Brain microvascular endothelial cell (primary cell): ENCODE data around the gene SEMA3D.

Source experiments
- DNase-seq: peaks from one replicate; pipeline ENCODE4 v3.0.0-alpha.2; 2020
- H3K27ac ChIP-seq: fragments of 250-450 bp; sonication (Bioruptor Pico); 2 replicates; pipeline ENCODE4 v1.5.1; 2020; ENCODE audit warnings: mild to moderate bottlenecking, moderate library complexity
- H3K27me3 ChIP-seq: fragments of 250-450 bp; sonication (Bioruptor Pico); replicated peaks from 2 replicates; pipeline ENCODE4 v1.5.1; 2020; ENCODE audit warnings: mild to moderate bottlenecking
- H3K36me3 ChIP-seq: fragments of 250-450 bp; sonication (Bioruptor Pico); replicated peaks from 2 replicates; pipeline ENCODE4 v1.5.1; 2020; ENCODE audit warnings: mild to moderate bottlenecking
- H3K4me3 ChIP-seq: 2 replicates; pipeline ENCODE4 v1.5.1; 2011; ENCODE audit warnings: low read depth, mild to moderate bottlenecking, control low read depth, low read length, moderate library complexity
- in situ Hi-C: cut with HindIII; loops from 2 replicates; pipeline ENCODE4 v1.10.0; 2017; ENCODE audit warnings: low sequenced_read_pairs, low pct_ligation_motif_present
- TF ChIP-seq, protein P1 (sequence below): IDR thresholded peaks from 2 replicates; pipeline ENCODE4 v1.5.1; 2011; ENCODE audit warnings: low read depth, mild to moderate bottlenecking, moderate library complexity, low read length, control low read depth, inconsistent platforms; ENCODE audit errors: missing control alignments

SEMA3D gene

DNA sequence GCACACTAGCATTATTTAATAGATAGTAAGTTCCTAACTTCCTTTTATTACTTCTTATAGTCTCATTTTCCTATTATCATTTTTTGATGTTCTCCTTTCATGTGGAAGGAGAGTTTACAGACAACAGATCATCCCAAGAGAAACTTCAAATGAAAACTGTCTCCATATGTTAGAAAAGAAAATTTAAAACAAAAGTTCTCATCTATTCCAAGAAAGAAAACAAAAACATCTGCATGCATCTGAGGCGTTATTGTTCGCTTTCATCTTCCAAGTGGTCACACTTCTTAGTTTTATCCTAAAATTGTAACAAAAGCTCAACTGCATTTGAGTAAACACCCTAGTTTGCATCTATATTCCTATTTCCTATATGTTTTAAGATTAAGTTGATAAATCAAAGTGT, 126.2 kb downstream of the SEMA3D start:
- Histone ChIP-seq H3K36me3 (no peaks in the 10 kb centered on the region), H3K27me3 (no peaks in the 10 kb centered on the region), H3K4me3 (no peak overlapping the region), H3K27ac (no peak overlapping the region)
- DNase-seq: no peak
- in situ Hi-C loops: loop anchor here (25.0 kb wide), 1 partner anchor 127 kb away; the partner anchor contains the start of gene SEMA3D
- TF ChIP-seq, protein P1, sequence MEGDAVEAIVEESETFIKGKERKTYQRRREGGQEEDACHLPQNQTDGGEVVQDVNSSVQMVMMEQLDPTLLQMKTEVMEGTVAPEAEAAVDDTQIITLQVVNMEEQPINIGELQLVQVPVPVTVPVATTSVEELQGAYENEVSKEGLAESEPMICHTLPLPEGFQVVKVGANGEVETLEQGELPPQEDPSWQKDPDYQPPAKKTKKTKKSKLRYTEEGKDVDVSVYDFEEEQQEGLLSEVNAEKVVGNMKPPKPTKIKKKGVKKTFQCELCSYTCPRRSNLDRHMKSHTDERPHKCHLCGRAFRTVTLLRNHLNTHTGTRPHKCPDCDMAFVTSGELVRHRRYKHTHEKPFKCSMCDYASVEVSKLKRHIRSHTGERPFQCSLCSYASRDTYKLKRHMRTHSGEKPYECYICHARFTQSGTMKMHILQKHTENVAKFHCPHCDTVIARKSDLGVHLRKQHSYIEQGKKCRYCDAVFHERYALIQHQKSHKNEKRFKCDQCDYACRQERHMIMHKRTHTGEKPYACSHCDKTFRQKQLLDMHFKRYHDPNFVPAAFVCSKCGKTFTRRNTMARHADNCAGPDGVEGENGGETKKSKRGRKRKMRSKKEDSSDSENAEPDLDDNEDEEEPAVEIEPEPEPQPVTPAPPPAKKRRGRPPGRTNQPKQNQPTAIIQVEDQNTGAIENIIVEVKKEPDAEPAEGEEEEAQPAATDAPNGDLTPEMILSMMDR: no peak

DNA sequence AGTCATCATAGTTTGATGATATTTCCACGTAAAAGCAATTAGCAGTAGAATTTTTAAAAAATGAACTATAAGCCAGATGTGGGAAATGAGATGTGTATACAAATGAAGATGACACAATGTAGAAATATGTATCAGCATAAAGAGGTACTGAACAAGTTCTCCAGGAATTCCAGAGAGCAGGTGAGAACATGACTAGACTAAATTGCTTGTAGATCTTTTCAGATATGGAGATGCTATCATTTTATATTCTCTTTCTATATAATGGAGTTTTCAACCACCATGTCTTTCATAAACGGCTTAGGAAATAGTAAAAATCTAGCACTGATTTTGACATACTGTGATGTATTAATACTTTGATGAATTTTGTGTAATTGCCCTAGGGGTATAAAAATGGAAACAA, 130.9 kb downstream of the SEMA3D start:
- Histone ChIP-seq H3K4me3 (no peak overlapping the region), H3K36me3 (no peaks in the 10 kb centered on the region), H3K27ac (no peak overlapping the region), H3K27me3 (no peaks in the 10 kb centered on the region)
- TF ChIP-seq, protein P1: no peak
- in situ Hi-C loops: loop anchor here (25.0 kb wide), 1 partner anchor 131 kb away; the partner anchor contains the start of gene SEMA3D
- no peak for DNase-seq

DNA sequence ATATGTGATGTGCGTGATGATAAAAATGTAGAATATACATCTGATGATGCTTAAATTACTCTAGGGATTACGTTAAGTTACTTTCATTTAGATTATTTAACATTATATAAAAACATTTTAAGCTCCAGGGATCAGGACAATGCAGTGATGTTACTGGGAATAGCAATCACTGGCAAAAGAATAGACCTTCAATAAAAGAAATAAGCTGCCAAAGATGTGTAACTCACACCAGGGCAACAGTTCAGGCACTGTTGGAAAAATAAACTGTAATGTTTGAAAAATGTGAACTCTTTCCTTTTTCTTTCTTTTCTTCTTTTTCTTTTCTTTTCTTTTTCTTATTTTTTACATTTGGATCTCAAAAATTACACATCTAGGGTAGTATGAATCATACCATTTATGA, 131.7 kb downstream of the SEMA3D start:
- in situ Hi-C loops: loop anchor here (25.0 kb wide), 1 partner anchor 132 kb away; the partner anchor contains the start of gene SEMA3D
- Histone ChIP-seq H3K36me3 (no peaks in the 10 kb centered on the region), H3K27me3 (no peaks in the 10 kb centered on the region), H3K27ac (no peak overlapping the region), H3K4me3 (no peak overlapping the region)
- TF ChIP-seq, protein P1: no peak
- no peak for DNase-seq

DNA sequence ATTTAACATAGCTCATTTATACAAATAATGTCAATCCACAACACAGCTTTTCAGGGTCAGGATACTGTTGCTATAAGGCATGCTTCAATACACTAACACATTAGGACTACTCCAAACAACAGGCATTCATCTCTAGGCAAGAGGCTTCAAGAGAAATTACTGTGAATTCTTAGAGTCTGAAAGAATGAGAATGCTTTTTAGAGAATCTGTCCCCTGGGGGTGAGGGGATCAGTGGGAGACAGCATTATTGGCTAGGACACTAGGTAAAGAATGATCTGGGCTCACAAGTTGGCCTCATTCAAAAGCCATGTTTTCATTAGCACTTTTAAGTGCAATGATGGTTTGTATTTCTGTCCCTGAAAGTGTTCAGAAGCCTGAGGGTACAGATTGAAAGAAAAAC, 132.6 kb downstream of the SEMA3D start:
- DNase-seq: no peak
- in situ Hi-C loops: loop anchor here (25.0 kb wide), 1 partner anchor 133 kb away; the partner anchor contains the start of gene SEMA3D
- Histone ChIP-seq H3K36me3 (no peaks in the 10 kb centered on the region), H3K27me3 (no peaks in the 10 kb centered on the region), H3K27ac (no peak overlapping the region), H3K4me3 (no peak overlapping the region)
- TF ChIP-seq, protein P1: no peak

DNA sequence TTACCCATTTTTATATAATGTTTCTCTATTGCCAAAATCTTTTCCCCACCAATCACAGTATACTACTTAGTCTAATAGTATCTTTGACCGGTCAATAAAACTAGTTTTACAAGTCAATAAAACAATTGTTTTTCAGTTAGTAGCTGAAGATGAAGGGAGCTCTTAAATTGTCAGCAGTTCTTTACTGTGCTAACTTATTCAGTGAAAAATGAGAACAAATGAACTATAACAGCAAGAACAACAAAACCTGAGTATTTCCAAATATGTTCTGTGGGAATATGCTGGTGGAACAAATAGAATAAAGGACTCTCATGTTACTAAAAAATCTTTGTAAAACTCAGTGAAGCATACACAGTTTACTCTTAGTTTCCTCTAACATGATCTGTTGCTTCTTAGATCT, 134.0 kb downstream of the SEMA3D start:
- DNase-seq: no peak
- in situ Hi-C loops: loop anchor here (25.0 kb wide), 1 partner anchor 134 kb away; the partner anchor contains the start of gene SEMA3D
- Histone ChIP-seq H3K36me3 (no peaks in the 10 kb centered on the region), H3K27ac (no peak overlapping the region), H3K27me3 (no peaks in the 10 kb centered on the region), H3K4me3 (no peak overlapping the region)
- TF ChIP-seq, protein P1: no peak
